Panc1 (cell line): ENCODE results near the gene TBC1D24.

Source experiments
- CTCF ChIP-seq: fragments of 450-650 bp; IDR thresholded peaks from 2 replicates; pipeline ENCODE4 v1.5.1; 2017; ENCODE audit warnings: mild to moderate bottlenecking
- POLR2AphosphoS5 ChIP-seq: IDR thresholded peaks from 2 replicates; pipeline ENCODE4 v1.6.1; 2012; ENCODE audit warnings: mild to moderate bottlenecking, low read depth, low read length, moderate library complexity
- TCF7L2 ChIP-seq: IDR thresholded peaks from 2 replicates; pipeline ENCODE4 v1.6.1; 2011; ENCODE audit warnings: mild to moderate bottlenecking, low read depth, low read length, inconsistent platforms

GRCh38 chr16:2443555-2443954, 31.4 kb upstream of the TBC1D24 start:
- no peak for TF ChIP-seq CTCF
- TF ChIP-seq POLR2AphosphoS5: no peak
- no peak for TF ChIP-seq TCF7L2
